HEK293 (cell line): ENCODE measurements around the gene TMPRSS4.

ENCODE experiments used
- CTCF ChIA-PET: fragments of 350-600 bp; formaldehyde crosslinking; extraction: SDS; loops from one replicate; lab custom pipeline; 2021; ENCODE audit warnings: antibody characterized with exemption; lab: Yijun Ruan, JAX
- POLR2A ChIA-PET: fragments of 300-600 bp; formaldehyde crosslinking; extraction: SDS; loops from one replicate; lab custom pipeline; 2020; ENCODE audit warnings: antibody characterized with exemption, inconsistent platforms; lab: Yijun Ruan, JAX
- H3K27ac ChIP-seq: fragments of 200-500 bp; sonication (Bioruptor generic); 2 replicates; pipeline ENCODE4 v1.5.1; 2014; ENCODE audit warnings: low read depth, low read length, control low read depth, inconsistent platforms; ENCODE audit errors: extremely low read depth
- H3K36me3 ChIP-seq, 2 experiments: fragments of 200-500 bp in 1 of 2; sonication (Bioruptor generic) in 1 of 2; 1 replicate in 1 of 2; 2 replicates in 1 of 2; pipeline ENCODE4 v1.5.1; 2014 to 2017; ENCODE audit warnings: inconsistent platforms in 2 of 2, low read length in 2 of 2; ENCODE audit not compliant: control insufficient read depth in 2 of 2, insufficient read depth in 1 of 2
- H3K4me1 ChIP-seq: fragments of 200-500 bp; sonication (Bioruptor generic); 2 replicates; pipeline ENCODE4 v1.5.1; 2014; ENCODE audit warnings: mild to moderate bottlenecking, low read length, inconsistent platforms; ENCODE audit not compliant: control insufficient read depth, insufficient read depth
- H3K4me3 ChIP-seq: 2 replicates; pipeline ENCODE4 v1.5.1; 2011; ENCODE audit warnings: low read depth, mild to moderate bottlenecking, control low read depth, low read length, moderate library complexity
- H3K9me3 ChIP-seq: fragments of 200-500 bp; sonication (Bioruptor generic); 2 replicates; pipeline ENCODE4 v1.5.1; 2014; ENCODE audit warnings: low read depth, low read length, inconsistent platforms; ENCODE audit not compliant: control insufficient read depth, insufficient read depth
- IKZF3 ChIP-seq: fragments of 450-650 bp; IDR thresholded peaks from 2 replicates; pipeline ENCODE4 v1.5.0; 2018; ENCODE audit warnings: missing biosample characterization, mild to moderate bottlenecking, missing genetic modification characterization, moderate library complexity
- KLF1 ChIP-seq: fragments of 450-650 bp; formaldehyde crosslinking; IDR thresholded peaks from 2 replicates; pipeline ENCODE4 v1.5.1; 2016; ENCODE audit warnings: missing biosample characterization, missing genetic modification characterization
- KLF17 ChIP-seq: fragments of 450-650 bp; formaldehyde crosslinking; IDR thresholded peaks from 2 replicates; pipeline ENCODE4 v1.5.1; 2016; ENCODE audit warnings: missing biosample characterization, missing genetic modification characterization
- SP7 ChIP-seq: fragments of 450-650 bp; formaldehyde crosslinking; IDR thresholded peaks from 2 replicates; pipeline ENCODE4 v1.5.1; 2016; ENCODE audit warnings: missing biosample characterization, missing genetic modification characterization
- ZBTB17 ChIP-seq: fragments of 450-650 bp; formaldehyde crosslinking; IDR thresholded peaks from 2 replicates; pipeline ENCODE4 v1.5.1; 2016; ENCODE audit warnings: missing biosample characterization, missing genetic modification characterization
- ZBTB20 ChIP-seq: fragments of 450-650 bp; formaldehyde crosslinking; IDR thresholded peaks from 2 replicates; pipeline ENCODE4 v1.5.1; 2016; ENCODE audit warnings: missing biosample characterization, missing genetic modification characterization
- ZBTB7A ChIP-seq: fragments of 450-650 bp; formaldehyde crosslinking; IDR thresholded peaks from 2 replicates; pipeline ENCODE4 v1.5.1; 2016; ENCODE audit warnings: low read depth, missing biosample characterization, missing genetic modification characterization
- ZIC2 ChIP-seq: fragments of 450-650 bp; formaldehyde crosslinking; IDR thresholded peaks from 2 replicates; pipeline ENCODE4 v1.5.1; 2016; ENCODE audit warnings: missing biosample characterization, missing genetic modification characterization
- ZNF341 ChIP-seq: fragments of 450-650 bp; formaldehyde crosslinking; IDR thresholded peaks from 2 replicates; pipeline ENCODE4; 2016; ENCODE audit warnings: low read depth, missing biosample characterization, missing genetic modification characterization
- ZNF350 ChIP-seq: fragments of 450-650 bp; formaldehyde crosslinking; IDR thresholded peaks from 2 replicates; pipeline ENCODE4 v1.5.0; 2017; ENCODE audit warnings: missing biosample characterization, mild to moderate bottlenecking, missing genetic modification characterization
- ZNF623 ChIP-seq: fragments of 450-650 bp; formaldehyde crosslinking; IDR thresholded peaks from 2 replicates; pipeline ENCODE4 v1.5.1; 2016; ENCODE audit warnings: missing biosample characterization, missing genetic modification characterization
- ZNF660 ChIP-seq: fragments of 450-650 bp; IDR thresholded peaks from 2 replicates; pipeline ENCODE4 v1.5.1; 2018; ENCODE audit warnings: missing biosample characterization, mild to moderate bottlenecking, missing genetic modification characterization
- ZNF776 ChIP-seq: fragments of 450-650 bp; formaldehyde crosslinking; IDR thresholded peaks from 2 replicates; pipeline ENCODE4 v1.5.0; 2017; ENCODE audit warnings: missing biosample characterization, missing genetic modification characterization, borderline replicate concordance
- ZNF837 ChIP-seq: fragments of 450-650 bp; formaldehyde crosslinking; IDR thresholded peaks from 2 replicates; pipeline ENCODE4 v1.5.1; 2016; ENCODE audit warnings: missing biosample characterization, missing genetic modification characterization
- TF ChIP-seq, protein P1 (sequence below): fragments of 450-650 bp; formaldehyde crosslinking; IDR thresholded peaks from 2 replicates; pipeline ENCODE4 v1.5.1; 2016; ENCODE audit warnings: missing biosample characterization, missing genetic modification characterization
- TF ChIP-seq, protein P2 (sequence below): fragments of 450-650 bp; formaldehyde crosslinking; IDR thresholded peaks from 2 replicates; pipeline ENCODE4 v1.5.1; 2017; ENCODE audit warnings: missing biosample characterization, missing genetic modification characterization

The TMPRSS4 gene

DNA sequence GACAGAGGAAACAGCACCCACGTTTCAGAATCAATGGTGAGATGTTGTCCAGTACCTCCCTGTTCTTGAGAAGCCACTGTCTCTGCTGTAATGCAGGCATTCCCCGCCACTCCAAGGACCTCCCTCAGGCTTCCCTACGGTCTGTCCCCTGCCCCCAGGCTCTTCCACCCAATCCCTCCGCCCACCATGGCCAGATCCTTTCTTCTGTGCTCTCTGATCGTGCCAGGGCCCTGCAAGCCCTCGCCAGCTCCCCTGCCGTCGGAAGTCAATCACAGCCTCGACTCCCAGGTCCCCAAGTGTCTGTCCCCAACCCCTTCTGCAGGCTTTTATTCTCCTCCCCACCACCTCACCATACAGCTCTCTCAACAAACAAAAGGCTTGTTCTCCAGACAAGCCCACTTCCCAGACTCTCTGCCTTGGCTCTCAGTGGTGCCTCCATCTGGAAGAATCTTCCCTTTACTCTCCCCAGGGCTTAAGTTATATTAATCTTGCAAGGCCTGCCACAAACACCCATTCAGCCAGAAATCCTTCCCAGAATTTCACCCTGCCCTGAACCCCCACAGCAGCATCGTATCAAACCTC, 62.1 kb downstream of the TMPRSS4 start:
- Histone ChIP-seq H3K4me3 (no peak overlapping the region), H3K27ac (no peak overlapping the region), H3K36me3 (no peaks in the 10 kb centered on the region), H3K9me3 (no peaks in the 10 kb centered on the region), H3K4me1 (no peaks in the 10 kb centered on the region)
- TF ChIP-seq ZBTB20, result no peak
- no peak for TF ChIP-seq IKZF3
- 0 out of 2 replicates have a peak, but pooled peaks have one; percentile 31 for TF ChIP-seq ZNF341 (tag by site-specific recombination)
- ChIA-PET CTCF (interaction anchor here (0.9 to 1.3 kb wide), 4 partner anchors 33 to 551 kb away, joined by 3 to 4 read pairs (median 4); no protein-coding TSS in a partner anchor), POLR2A (interaction anchor here (0.7 kb wide), 1 partner anchor 174 kb away, joined by 8 read pairs; no protein-coding TSS in a partner anchor)

DNA sequence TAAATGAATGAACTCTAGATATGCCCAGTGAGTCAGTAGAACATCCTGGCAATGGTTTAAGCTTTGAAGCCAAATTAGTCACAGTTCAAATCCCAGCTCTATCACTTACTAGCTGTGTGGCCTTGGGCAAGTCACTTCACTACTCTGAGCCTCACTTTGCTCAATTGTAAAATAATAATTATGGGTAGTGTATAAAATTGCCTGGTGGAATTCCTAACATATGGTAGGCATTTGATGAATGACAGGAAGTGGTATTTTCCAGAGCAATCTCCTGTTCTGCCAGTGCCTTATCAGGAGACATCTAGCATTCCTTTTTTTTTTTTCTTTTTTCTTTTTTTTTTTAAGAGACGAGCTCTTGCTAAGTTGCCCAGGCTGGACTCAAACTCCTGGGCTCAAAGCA, 62.7 kb downstream of the TMPRSS4 start:
- no peaks in the 10 kb centered on the region for H3K36me3 ChIP-seq
- no peak overlapping the region for H3K27ac ChIP-seq
- H3K9me3 ChIP-seq, result no peaks in the 10 kb centered on the region
- ChIA-PET CTCF (interaction anchor here (0.7 to 0.9 kb wide), 3 partner anchors 28 to 33 kb away, joined by 3 read pairs; no protein-coding TSS in a partner anchor), POLR2A (interaction anchor here (0.7 kb wide), 1 partner anchor 174 kb away, joined by 8 read pairs; no protein-coding TSS in a partner anchor)
- TF ChIP-seq, protein P1, sequence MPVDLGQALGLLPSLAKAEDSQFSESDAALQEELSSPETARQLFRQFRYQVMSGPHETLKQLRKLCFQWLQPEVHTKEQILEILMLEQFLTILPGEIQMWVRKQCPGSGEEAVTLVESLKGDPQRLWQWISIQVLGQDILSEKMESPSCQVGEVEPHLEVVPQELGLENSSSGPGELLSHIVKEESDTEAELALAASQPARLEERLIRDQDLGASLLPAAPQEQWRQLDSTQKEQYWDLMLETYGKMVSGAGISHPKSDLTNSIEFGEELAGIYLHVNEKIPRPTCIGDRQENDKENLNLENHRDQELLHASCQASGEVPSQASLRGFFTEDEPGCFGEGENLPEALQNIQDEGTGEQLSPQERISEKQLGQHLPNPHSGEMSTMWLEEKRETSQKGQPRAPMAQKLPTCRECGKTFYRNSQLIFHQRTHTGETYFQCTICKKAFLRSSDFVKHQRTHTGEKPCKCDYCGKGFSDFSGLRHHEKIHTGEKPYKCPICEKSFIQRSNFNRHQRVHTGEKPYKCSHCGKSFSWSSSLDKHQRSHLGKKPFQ (tag by site-specific recombination), result no peak
- no peaks in the 10 kb centered on the region for H3K4me1 ChIP-seq
- H3K4me3 ChIP-seq, result no peak overlapping the region

DNA sequence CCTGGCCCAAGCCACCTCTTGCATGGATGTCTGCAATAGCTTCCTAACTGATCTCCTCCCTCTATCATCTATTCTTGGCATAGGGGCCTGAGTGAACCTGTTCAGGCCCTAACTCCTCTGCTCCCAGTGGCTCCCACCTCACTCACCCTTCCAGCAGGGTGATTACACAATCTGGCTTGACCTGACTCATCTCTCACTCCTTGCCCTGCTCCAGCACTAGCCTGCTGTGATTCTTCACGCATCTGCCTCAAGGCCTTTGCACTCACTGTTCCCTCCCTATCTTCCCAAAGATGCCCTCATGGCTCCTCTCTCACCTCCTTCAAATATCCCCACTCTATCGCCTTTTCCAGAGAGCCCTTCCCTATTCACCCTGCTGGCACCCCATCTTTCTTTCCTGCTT, 65.2 kb downstream of the TMPRSS4 start:
- ChIA-PET CTCF (interaction anchor here (0.6 to 8.6 kb wide), 4 partner anchors 26 to 211 kb away, joined by 3 to 128 read pairs (median 4); no protein-coding TSS in a partner anchor), POLR2A (interaction anchor here (0.6 to 1.0 kb wide), 3 partner anchors 11 to 1096 kb away, joined by 3 read pairs; partner anchors contain the start of gene SCN4B)
- TF ChIP-seq KLF17 (tag by site-specific recombination) (peak; percentile 21; the same call in 1 of the 2 replicates), ZNF623 (tag by site-specific recombination) (peak; percentile 68), ZIC2 (tag by site-specific recombination) (peak; percentile 24; the same call in 1 of the 2 replicates)
- TF ChIP-seq, protein P2, sequence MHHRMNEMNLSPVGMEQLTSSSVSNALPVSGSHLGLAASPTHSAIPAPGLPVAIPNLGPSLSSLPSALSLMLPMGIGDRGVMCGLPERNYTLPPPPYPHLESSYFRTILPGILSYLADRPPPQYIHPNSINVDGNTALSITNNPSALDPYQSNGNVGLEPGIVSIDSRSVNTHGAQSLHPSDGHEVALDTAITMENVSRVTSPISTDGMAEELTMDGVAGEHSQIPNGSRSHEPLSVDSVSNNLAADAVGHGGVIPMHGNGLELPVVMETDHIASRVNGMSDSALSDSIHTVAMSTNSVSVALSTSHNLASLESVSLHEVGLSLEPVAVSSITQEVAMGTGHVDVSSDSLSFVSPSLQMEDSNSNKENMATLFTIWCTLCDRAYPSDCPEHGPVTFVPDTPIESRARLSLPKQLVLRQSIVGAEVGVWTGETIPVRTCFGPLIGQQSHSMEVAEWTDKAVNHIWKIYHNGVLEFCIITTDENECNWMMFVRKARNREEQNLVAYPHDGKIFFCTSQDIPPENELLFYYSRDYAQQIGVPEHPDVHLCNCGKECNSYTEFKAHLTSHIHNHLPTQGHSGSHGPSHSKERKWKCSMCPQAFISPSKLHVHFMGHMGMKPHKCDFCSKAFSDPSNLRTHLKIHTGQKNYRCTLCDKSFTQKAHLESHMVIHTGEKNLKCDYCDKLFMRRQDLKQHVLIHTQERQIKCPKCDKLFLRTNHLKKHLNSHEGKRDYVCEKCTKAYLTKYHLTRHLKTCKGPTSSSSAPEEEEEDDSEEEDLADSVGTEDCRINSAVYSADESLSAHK (tag by site-specific recombination), result no peak
- Histone ChIP-seq H3K4me3 (no peak overlapping the region), H3K9me3 (no peaks in the 10 kb centered on the region), H3K4me1 (no peaks in the 10 kb centered on the region), H3K36me3 (no peaks in the 10 kb centered on the region), H3K27ac (no peak overlapping the region)

DNA sequence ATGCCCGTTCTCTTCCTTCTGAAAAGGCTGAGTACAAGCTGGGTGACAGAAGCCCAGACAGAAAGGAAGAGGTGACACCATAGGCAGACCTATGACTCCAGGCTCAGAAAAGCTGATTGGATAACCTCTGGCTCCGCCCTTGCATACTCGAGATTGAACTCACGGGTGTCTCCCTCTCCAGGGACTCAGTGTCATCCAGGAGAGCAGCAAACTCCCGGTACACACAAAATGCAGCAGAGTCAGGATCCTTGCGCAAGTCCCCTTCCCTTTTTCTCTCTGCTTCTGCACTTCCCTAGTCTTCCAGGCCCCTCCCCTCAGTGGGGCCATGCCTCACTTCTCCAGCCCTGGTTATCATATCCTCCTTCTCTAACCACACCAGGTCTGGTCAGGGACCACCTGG, 65.9 kb downstream of the TMPRSS4 start:
- H3K36me3 ChIP-seq, result no peaks in the 10 kb centered on the region
- H3K4me1 ChIP-seq, result no peaks in the 10 kb centered on the region
- POLR2A ChIA-PET, result interaction anchor here (1.0 to 1.7 kb wide), 2 partner anchors 10 to 29 kb away, joined by 3 to 4 read pairs; partner anchors contain the start of gene SCN4B
- 0 out of 2 replicates have a peak, but pooled peaks have one; percentile 12 for TF ChIP-seq KLF1 (tag by site-specific recombination)
- no peak for TF ChIP-seq ZNF350 (tag by site-specific recombination)
- no peak for TF ChIP-seq ZNF660 (tag by site-specific recombination)
- no peak for TF ChIP-seq ZNF776
- no peak for TF ChIP-seq SP7 (tag by site-specific recombination)
- no peak for TF ChIP-seq ZBTB17 (tag by site-specific recombination)
- TF ChIP-seq ZBTB7A (tag by site-specific recombination), result no peak
- TF ChIP-seq ZNF837, result no peak
- TF ChIP-seq, all 188 proteins: peak for 1
- H3K4me3 ChIP-seq, result no peak overlapping the region
- CTCF ChIA-PET, result interaction anchor here (0.5 to 8.6 kb wide), 9 partner anchors 18 to 1279 kb away, joined by 3 to 128 read pairs (median 3); no protein-coding TSS in a partner anchor
- H3K27ac ChIP-seq, result no peak overlapping the region
- no peaks in the 10 kb centered on the region for H3K9me3 ChIP-seq
